A673 (cell line): ENCODE measurements around the gene BUD23.

Source experiments
- CTCF ChIP-seq: fragments of 300-800, 200-600 bp; sonication (generic); conservative IDR thresholded peaks from 2 replicates; pipeline ENCODE4 v1.5.1; 2017; ENCODE audit warnings: low read depth, mild to moderate bottlenecking, antibody characterized with exemption, low read length, moderate library complexity, mixed read lengths
- EZH2 ChIP-seq: fragments of 200-600 bp; sonication (generic); IDR thresholded peaks from 2 replicates; pipeline ENCODE4 v1.6.1; 2017; ENCODE audit warnings: borderline replicate concordance, low read depth, mild to moderate bottlenecking, mixed read lengths, antibody characterized with exemption, low read length; ENCODE audit not compliant: poor library complexity, severe bottlenecking

GRCh38 chr7:73669858-73670385 is 13.5 kb upstream of the BUD23 start:
- TF ChIP-seq CTCF (no peak), EZH2 (no peak)
